Effector memory CD4-positive, alpha-beta T cell (primary cell): ENCODE data around the gene RARB.

Source experiments
- DNase-seq, 3 donors: peaks; one replicate each; pipeline ENCODE4 v3.0.0-alpha.2; 2020
- H3K27ac ChIP-seq: 2 replicates; pipeline ENCODE4 v1.7.0; 2013; ENCODE audit warnings: mild to moderate bottlenecking, low read length, moderate library complexity; ENCODE audit not compliant: insufficient read depth, poor library complexity, severe bottlenecking
- H3K27me3 ChIP-seq: replicated peaks from 2 replicates; pipeline ENCODE4 v1.7.0; 2013; ENCODE audit warnings: mild to moderate bottlenecking, low read length; ENCODE audit not compliant: insufficient read depth, control insufficient read depth, poor library complexity, severe bottlenecking
- H3K36me3 ChIP-seq: 2 replicates; pipeline ENCODE4 v1.7.0; 2013; ENCODE audit warnings: mild to moderate bottlenecking, low read length, moderate library complexity; ENCODE audit not compliant: control insufficient read depth, insufficient read depth
- H3K4me1 ChIP-seq: 2 replicates; pipeline ENCODE4 v1.7.0; 2013; ENCODE audit warnings: low read length, mild to moderate bottlenecking; ENCODE audit not compliant: control insufficient read depth, insufficient read depth, poor library complexity, severe bottlenecking
- H3K4me3 ChIP-seq: 2 replicates; pipeline ENCODE4 v1.7.0; 2013; ENCODE audit warnings: low read length, low read depth, mild to moderate bottlenecking; ENCODE audit not compliant: insufficient read depth, poor library complexity, severe bottlenecking
- H3K9me3 ChIP-seq: 2 replicates; pipeline ENCODE4 v1.7.0; 2013; ENCODE audit warnings: mild to moderate bottlenecking, low read length, moderate library complexity; ENCODE audit not compliant: control insufficient read depth

Gene RARB

GRCh38 chr3:25468866-25469319 lies 40.8 kb downstream of the RARB start:
- no peaks in the 10 kb centered on the region for H3K27me3 ChIP-seq
- H3K4me3 ChIP-seq = no peak overlapping the region
- no peaks in the 10 kb centered on the region for H3K4me1 ChIP-seq
- no peak overlapping the region for H3K27ac ChIP-seq
- H3K36me3 ChIP-seq = no peaks in the 10 kb centered on the region
- no peaks in the 10 kb centered on the region for H3K9me3 ChIP-seq
- no peak for DNase-seq

- no peak for DNase-seq
- H3K27ac ChIP-seq = no peak overlapping the region
- H3K9me3 ChIP-seq = no peaks in the 10 kb centered on the region
- no peaks in the 10 kb centered on the region for H3K27me3 ChIP-seq
- no peaks in the 10 kb centered on the region for H3K36me3 ChIP-seq
- H3K4me3 ChIP-seq = no peak overlapping the region
- no peaks in the 10 kb centered on the region for H3K4me1 ChIP-seq
Measured at GRCh38 chr3:25469558-25469957, 41.5 kb downstream of the RARB start.

- H3K9me3 ChIP-seq = no peaks in the 10 kb centered on the region
- H3K4me3 ChIP-seq = no peak overlapping the region
- no peak overlapping the region for H3K27ac ChIP-seq
- H3K4me1 ChIP-seq = no peaks in the 10 kb centered on the region
- no peaks in the 10 kb centered on the region for H3K27me3 ChIP-seq
- no peaks in the 10 kb centered on the region for H3K36me3 ChIP-seq
- DNase-seq = no peak
Measured at GRCh38 chr3:25471081-25471768, 43.2 kb downstream of the RARB start.

- DNase-seq = no peak
- Histone ChIP-seq H3K27me3 (no peaks in the 10 kb centered on the region), H3K36me3 (no peaks in the 10 kb centered on the region), H3K9me3 (no peaks in the 10 kb centered on the region), H3K4me3 (no peak overlapping the region), H3K27ac (no peak overlapping the region), H3K4me1 (no peaks in the 10 kb centered on the region)
Measured at GRCh38 chr3:25472153-25472552, 44.1 kb downstream of the RARB start.

- no peaks in the 10 kb centered on the region for H3K36me3 ChIP-seq
- DNase-seq = no peak
- H3K4me3 ChIP-seq = no peak overlapping the region
- H3K9me3 ChIP-seq = no peaks in the 10 kb centered on the region
- H3K27ac ChIP-seq = no peak overlapping the region
- H3K4me1 ChIP-seq = no peaks in the 10 kb centered on the region
- H3K27me3 ChIP-seq = no peaks in the 10 kb centered on the region
Measured at GRCh38 chr3:25472731-25473130, 44.7 kb downstream of the RARB start.

GRCh38 chr3:25473246-25473645 lies 45.2 kb downstream of the RARB start:
- Histone ChIP-seq H3K9me3 (no peaks in the 10 kb centered on the region), H3K27ac (no peak overlapping the region), H3K36me3 (no peaks in the 10 kb centered on the region), H3K27me3 (no peaks in the 10 kb centered on the region), H3K4me3 (no peak overlapping the region), H3K4me1 (no peaks in the 10 kb centered on the region)
- no peak for DNase-seq

GRCh38 chr3:25474052-25474451 lies 46.0 kb downstream of the RARB start:
- Histone ChIP-seq H3K4me1 (no peaks in the 10 kb centered on the region), H3K27ac (no peak overlapping the region), H3K36me3 (no peaks in the 10 kb centered on the region), H3K9me3 (no peaks in the 10 kb centered on the region), H3K27me3 (no peaks in the 10 kb centered on the region), H3K4me3 (no peak overlapping the region)
- DNase-seq = no peak

- Histone ChIP-seq H3K9me3 (no peaks in the 10 kb centered on the region), H3K27ac (no peak overlapping the region), H3K27me3 (no peaks in the 10 kb centered on the region), H3K36me3 (no peaks in the 10 kb centered on the region), H3K4me1 (no peaks in the 10 kb centered on the region), H3K4me3 (no peak overlapping the region)
- no peak for DNase-seq
Measured at GRCh38 chr3:25476639-25477038, 48.6 kb downstream of the RARB start.

GRCh38 chr3:25478211-25478757 lies 50.2 kb downstream of the RARB start:
- H3K9me3 ChIP-seq = no peaks in the 10 kb centered on the region
- no peak for DNase-seq
- no peak overlapping the region for H3K4me3 ChIP-seq
- H3K27me3 ChIP-seq = no peaks in the 10 kb centered on the region
- H3K36me3 ChIP-seq = no peaks in the 10 kb centered on the region
- H3K27ac ChIP-seq = no peak overlapping the region
- H3K4me1 ChIP-seq = no peaks in the 10 kb centered on the region

GRCh38 chr3:25478964-25479726 lies 51.1 kb downstream of the RARB start:
- no peaks in the 10 kb centered on the region for H3K9me3 ChIP-seq
- DNase-seq = no peak
- no peaks in the 10 kb centered on the region for H3K27me3 ChIP-seq
- no peaks in the 10 kb centered on the region for H3K36me3 ChIP-seq
- H3K4me3 ChIP-seq = no peak overlapping the region
- no peak overlapping the region for H3K27ac ChIP-seq
- H3K4me1 ChIP-seq = no peaks in the 10 kb centered on the region
